Eye (tissue), 1 donor: ENCODE measurements around the gene ERG.

Experiments
- DNase-seq: peaks from one replicate; pipeline ENCODE4 v3.0.0-alpha.2; 2015

The ERG gene

GRCh38 chr21:38499296-38499695, 1.0 kb upstream of the ERG start:
- no peak for DNase-seq

- DNase-seq, result no peak
These were observed 2.1 kb downstream of the ERG start for GRCh38 chr21:38496224-38496623.

GRCh38 chr21:38495696-38496095, 2.6 kb downstream of the ERG start:
- no peak for DNase-seq

GRCh38 chr21:38495242-38495641, 3.0 kb downstream of the ERG start:
- DNase-seq, result no peak

- no peak for DNase-seq
These were observed 3.6 kb downstream of the ERG start for GRCh38 chr21:38494703-38495102.

- no peak for DNase-seq
These were observed 4.0 kb downstream of the ERG start for GRCh38 chr21:38494251-38494642.

- DNase-seq, result no peak
These were observed 4.6 kb downstream of the ERG start for GRCh38 chr21:38493549-38494250.

- DNase-seq, result no peak
These were observed 6.3 kb downstream of the ERG start for GRCh38 chr21:38492007-38492406.

- no peak for DNase-seq
These were observed 6.7 kb downstream of the ERG start for GRCh38 chr21:38491536-38491935.

- no peak for DNase-seq
These were observed 7.8 kb downstream of the ERG start for GRCh38 chr21:38490411-38491020.

- DNase-seq, result no peak
These were observed 8.5 kb downstream of the ERG start for GRCh38 chr21:38489729-38490128.

- DNase-seq, result no peak
These were observed 9.0 kb downstream of the ERG start for GRCh38 chr21:38489271-38489652.

GRCh38 chr21:38488640-38489270, 9.5 kb downstream of the ERG start:
- no peak for DNase-seq

GRCh38 chr21:38487901-38488639, 10.2 kb downstream of the ERG start:
- DNase-seq, result peak; percentile 41

GRCh38 chr21:38486706-38487105, 11.6 kb downstream of the ERG start:
- DNase-seq, result no peak

GRCh38 chr21:38486221-38486620, 12.1 kb downstream of the ERG start:
- no peak for DNase-seq

GRCh38 chr21:38479641-38480525, 18.4 kb downstream of the ERG start:
- no peak for DNase-seq

GRCh38 chr21:38478782-38479181, 19.5 kb downstream of the ERG start:
- DNase-seq, result no peak

GRCh38 chr21:38477226-38477625, 21.1 kb downstream of the ERG start:
- no peak for DNase-seq

- peak; percentile 42 for DNase-seq
These were observed 21.9 kb downstream of the ERG start for GRCh38 chr21:38476385-38476784.

GRCh38 chr21:38475519-38475918, 22.8 kb downstream of the ERG start:
- DNase-seq, result no peak

- no peak for DNase-seq
These were observed 23.5 kb downstream of the ERG start for GRCh38 chr21:38474796-38475195.

GRCh38 chr21:38474124-38474523, 24.2 kb downstream of the ERG start:
- DNase-seq, result no peak
